ENCODE results near the gene CLCF1. TPM values are rescaled to one million over a fixed set of nuclear protein-coding genes. Genes with fewer than 3 reads are reported as not detected.
"Not testable (repeated sequence)": the region's sequence is repeated elsewhere in the genome, so short reads cannot be mapped to it uniquely, and the experiment has no call there.

Gene CLCF1
- total RNA-seq, 1 experiment from 2014 or later: 9.3 TPM

DNA sequence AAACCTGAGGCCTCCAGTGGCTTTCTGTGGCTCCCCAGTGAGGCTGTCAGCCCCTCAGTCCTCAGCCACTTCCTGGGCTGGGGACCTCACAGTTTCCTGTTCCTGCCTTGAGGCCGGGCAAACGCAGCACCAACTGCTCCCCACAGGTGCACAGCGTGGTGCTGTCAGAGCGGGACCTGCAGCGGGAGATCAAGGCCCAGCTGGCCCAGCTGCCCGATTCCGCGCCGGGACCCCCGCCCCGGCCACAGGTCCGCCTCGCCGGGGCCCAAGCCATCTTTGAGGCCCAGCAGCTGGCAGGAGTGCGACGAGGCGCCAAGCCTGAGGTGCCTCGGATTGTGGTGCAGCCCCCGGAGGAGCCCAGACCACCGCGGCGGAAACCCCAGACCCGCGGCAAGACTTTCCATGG, 35.9 kb upstream of the CLCF1 start:
- DNase-seq (ENCODE audit: low read depth): no peak

DNA sequence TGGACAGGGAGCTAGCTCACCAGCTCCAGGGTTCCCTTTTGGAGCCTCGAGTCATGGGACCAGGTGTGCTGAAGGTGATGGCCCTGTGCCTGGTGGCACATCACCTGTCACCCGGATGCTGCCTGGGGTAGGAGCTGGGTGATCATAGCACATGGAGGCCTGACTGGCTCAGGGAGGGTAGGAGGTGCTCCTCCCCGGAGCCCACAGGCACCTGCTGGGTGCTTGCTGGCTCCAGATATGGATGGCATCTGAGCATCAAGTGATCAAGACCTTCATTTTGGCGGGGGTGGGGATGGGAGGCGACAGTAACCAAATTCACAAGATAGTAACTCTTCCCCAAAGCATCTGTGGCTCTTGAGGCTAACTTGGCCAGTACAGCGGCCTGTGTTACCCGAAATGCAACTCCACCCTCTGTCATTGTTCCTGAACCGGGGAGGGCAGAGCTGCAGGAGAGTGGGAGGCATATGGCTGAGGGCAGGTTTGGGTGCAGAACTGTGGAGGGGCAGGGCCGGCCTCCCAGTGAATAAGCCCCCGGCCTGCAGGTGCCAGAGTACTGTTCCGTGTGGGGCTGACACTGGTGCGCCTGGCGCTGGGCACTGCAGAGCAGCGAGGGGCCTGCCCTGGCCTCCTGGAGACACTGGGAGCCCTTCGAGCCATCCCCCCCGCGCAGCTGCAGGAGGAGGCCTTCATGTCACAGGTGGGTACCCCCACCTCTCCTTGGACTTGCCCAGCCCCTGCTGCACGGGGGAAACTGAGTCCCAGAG, 35.2 kb upstream of the CLCF1 start:
- no peak for DNase-seq (ENCODE audit: low read depth)

DNA sequence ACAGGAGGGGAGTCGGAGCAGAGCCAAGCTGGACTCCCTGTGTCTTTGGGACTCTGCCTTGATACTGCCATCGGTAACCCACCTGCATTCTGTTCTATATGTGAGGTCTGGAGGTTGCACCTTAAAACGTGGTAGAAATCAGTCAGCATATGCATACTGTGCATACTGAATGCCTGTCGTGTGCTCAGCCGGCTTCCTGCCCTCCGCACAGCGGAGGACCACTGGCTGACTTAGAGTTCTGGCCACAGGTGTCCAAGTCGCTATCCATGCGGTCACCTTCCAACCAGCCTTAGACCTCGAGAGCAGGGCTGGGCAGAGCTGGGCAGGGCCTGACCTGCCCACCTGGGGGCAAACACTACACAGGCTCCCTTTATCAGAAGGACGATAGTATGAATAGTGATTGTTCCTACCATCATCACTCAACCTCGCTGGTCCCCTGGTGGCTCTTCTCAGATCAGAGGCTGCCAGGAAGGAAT, 34.3 kb upstream of the CLCF1 start:
- DNase-seq (ENCODE audit: low read depth): no peak

DNA sequence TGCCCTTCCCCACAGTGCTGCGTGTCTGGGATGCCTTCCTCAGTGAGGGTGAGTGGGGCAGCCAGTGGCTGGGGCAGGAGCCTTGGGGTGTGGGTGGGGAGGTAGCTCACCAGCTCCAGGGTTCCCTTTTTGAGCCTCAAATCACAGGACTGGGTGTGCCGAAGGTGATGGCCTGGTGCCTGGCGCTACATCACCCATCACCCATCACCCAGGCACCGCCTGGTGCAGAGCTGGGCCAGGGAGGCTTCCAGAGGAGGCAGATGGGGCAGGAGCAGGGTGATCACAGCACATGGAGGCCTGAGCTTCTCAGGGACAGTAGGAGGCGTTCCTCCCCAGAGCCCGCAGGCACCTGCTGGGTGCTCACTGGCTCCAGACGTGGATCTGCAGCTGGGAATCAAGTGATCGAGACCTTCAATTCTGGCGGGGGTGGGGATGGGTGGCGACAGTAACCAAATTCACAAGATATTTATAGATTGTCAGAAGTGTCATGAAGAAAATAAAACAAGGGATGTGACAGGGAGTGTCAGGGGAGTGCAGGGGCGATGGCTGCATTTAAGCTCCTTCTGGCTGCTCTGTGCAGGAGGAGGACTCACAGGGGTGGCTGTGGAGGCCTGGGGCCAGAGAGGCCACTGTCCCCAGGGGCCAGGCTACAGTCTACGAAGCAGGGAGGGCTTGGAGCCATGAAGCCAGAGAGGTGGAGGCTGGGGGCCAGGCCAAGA, 33.7 kb upstream of the CLCF1 start:
- DNase-seq (ENCODE audit: low read depth): no peak

DNA sequence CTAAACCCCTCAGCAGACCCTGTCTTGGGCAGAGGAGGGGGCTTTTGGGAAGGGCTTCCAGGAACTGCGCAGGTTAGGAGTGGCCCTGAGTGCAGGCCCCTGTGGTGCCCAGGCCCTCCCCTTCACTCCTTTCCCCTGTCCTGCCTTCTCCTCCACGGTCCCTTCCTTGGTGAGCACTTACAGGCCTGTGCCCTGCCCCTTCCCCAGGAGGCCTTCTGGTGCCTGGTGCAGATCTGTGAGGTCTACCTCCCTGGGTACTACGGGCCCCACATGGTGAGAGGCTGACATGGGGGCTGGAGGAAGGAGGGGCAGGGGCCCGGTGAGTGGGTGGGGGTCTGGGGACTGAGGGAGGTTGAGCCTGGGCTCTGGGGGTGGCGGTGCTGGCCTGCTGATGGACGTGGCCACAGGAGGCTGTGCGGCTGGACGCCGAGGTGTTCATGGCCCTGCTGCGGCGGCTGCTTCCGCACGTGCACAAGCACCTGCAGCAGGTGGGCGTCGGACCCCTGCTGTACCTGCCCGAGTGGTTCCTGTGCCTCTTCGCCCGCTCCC, 33.1 kb upstream of the CLCF1 start:
- DNase-seq (ENCODE audit: low read depth): no peak

DNA sequence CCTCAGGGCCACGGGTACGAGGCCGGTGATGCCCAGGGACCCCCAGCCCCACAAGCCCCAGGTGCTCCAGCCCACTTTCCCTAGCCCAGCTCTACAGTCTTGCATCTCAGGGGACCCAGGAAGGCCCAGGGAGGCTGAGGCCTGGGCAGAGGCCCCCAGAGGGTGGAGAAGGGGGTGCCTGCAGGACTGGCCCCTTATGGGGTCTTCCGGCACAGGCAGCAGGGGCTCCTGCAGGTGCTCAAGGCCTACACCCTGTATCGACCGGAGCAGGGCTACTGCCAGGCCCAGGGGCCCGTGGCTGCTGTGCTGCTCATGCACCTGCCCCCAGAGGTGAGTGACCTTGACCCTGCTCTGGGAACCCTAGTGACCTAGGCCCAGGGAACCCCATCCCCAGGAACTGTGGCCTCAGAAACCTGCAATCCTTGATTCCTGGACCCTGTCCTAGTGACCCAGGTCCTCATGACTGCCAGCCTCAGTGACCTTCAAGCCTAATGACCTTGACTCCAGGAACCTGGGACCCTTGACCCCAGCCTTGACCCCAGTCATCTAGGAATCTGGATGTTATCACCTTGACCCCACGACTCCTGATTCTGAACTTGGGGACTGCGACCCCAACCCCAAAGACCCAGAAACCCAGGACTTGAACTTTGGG, 32.4 kb upstream of the CLCF1 start:
- DNase-seq (ENCODE audit: low read depth): no peak

DNA sequence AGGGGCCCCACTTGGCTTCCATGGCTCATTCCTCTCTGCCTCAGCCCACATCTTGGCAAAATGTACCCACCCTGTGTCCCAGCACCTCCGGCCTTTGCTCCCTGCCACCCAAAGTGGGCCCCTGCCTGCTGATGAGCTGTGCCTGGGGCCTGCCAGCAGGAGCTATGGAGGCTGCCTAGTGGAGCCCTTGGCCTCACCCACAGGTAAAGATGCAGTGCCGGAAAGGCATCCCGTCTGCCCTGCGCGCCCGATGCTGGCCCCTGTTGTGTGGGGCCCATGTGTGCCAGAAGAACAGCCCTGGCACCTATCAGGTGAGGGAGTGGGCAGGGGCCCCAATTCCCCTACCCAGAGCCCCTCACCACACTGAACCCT, 31.8 kb upstream of the CLCF1 start:
- no peak for DNase-seq (ENCODE audit: low read depth)

DNA sequence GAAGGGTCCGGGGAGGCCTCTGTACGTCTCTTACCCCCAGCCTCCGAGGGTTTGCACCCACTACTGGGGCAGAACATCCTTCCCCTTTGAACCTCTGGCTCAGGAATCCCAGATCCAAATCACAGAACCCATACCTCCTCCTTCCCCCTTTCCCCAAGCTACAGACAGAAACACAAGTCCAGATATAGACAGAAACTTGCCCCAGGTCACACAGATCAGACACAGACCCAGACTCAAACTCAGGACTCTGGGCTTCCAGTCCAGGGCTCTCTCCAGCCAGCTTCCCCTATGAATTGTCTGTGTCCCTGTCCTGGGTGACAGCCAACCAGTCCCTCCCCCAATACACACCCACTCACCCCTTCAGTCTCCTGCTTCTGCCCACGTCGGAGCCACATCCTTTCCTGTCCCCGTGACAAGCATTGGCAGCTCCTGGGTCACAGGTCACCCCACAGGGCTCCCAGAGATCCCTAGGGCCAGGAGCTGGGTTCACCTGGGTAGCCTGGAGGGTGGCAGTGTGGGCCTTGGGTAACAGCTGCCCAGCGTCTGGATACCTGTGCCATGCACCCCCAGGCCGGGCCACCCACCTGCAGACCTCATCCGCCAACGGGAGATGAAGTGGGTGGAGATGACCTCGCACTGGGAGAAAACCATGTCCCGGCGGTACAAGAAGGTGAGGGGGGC, 31.3 kb upstream of the CLCF1 start:
- no peak for DNase-seq (ENCODE audit: low read depth)

DNA sequence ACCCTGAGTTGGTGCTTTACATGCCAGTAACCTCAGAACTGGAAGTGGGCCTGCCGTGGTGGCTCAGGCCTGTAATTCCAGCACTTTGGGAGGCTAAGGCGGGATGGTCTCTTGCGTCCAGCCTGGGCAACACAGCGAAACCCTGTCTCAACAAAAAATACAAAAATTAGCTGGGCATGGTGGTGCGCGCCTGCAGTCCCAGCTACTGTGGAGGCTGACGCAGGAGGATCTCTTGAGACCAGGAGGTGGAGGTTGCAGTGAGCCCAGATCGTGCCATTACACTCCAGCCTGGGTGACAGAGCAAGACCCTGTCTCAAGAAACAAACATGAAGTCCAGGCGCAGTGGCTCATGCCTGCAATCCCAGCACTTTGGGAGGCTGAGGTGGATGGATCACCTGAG, 29.7 kb upstream of the CLCF1 start:
- not testable (repeated sequence) for DNase-seq (ENCODE audit: low read depth)

DNA sequence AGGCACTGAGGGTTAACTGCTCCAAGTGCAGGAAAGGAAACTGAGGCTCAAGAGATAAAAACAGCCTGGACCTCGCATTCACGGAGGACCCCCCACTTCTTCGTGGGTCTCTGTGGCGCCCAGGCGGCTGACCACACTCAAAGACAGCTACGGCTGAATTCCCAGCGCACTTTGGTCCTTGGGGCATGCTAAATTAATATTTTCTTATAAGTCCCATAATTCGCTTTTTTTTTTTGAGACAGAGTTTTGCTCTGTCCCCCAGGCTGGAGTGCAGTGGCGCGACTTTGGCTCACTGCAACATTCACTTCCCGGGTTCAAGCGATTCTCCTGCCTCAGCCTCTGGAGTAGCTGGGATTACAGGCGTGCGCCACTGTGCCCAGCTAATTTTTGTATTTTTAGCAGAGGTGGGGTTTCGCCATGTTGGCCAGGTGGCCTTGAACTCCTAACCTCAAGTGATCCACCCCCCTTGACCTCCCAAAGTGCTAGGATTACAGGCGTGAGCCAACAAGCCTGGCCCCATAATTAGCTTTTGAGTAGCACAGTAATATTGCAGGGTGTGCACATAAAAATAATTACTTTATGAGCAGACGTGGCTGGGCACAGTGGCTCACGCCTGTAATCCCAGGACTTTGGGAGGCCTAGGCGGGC, 28.9 kb upstream of the CLCF1 start:
- not testable (repeated sequence) for DNase-seq (ENCODE audit: low read depth)

DNA sequence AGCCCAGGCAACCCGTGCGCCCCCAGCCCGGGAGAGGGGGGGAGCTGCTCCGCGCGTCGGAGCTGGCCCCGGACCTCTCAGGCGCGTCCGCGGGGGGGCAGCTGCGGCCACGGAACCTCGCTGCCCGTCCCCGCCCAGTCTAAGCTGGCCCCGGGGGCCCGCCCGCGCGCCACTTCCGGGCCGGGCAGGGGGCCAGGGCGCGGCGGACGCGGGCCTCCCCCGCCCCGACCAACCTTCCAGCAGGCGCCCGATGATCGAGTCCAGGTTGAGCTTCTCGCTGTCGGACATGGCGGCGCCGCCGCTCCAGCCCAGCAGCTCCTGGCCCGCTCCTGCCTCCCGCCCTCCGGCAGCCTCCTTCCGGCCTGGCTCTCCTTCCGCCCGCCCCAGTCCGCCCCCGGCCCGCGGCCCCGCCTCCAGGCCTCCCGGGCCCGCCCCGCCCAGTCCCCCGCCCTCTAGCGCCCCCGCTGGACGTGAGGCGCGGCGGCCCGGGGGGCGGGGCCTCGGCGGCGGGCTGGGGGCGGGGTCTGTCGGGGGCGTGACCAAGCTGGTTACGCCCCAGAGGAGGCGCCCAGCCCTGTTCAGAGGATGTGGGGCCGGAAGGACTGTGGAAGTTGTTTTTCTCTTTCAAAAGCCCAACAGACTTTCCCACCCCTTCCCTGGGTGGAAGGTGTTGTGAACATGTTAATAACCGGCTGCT, 28.2 kb upstream of the CLCF1 start, which contains the start of gene PPP1CA:
Gene PPP1CA (minus strand): TSS at position 364 of the 697 bp plus-strand sequence. CDS start 76 bp downstream, at position 288.
- DNase-seq (ENCODE audit: low read depth): peak; percentile 71

DNA sequence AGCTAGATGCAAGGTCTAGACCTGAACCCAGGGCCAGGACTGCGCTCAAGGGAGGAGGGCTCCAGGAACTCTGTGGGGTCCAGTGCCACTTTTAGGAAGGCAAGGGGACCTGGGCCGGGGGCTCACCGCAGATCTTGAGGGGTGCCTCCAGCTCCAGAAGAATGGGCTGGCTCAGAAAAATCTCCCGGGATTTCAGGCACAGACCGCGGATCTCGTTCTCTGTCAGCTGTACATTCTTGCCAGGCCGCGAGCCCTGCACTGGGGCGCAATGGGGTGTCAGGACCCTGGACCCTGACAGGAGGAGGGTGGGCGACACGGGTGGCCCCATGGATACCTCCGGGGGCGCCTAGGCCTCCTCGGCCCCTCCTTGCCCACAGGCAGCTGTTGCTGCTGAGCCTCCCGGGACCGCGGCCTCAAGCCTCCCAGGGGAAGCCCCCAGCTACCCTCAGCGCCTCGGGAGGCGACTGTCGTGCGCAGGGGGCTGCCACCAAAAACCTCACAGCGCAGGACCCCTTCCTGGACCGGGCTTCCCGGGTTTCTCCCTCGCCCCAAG, 27.6 kb upstream of the CLCF1 start:
- no peak for DNase-seq (ENCODE audit: low read depth)

DNA sequence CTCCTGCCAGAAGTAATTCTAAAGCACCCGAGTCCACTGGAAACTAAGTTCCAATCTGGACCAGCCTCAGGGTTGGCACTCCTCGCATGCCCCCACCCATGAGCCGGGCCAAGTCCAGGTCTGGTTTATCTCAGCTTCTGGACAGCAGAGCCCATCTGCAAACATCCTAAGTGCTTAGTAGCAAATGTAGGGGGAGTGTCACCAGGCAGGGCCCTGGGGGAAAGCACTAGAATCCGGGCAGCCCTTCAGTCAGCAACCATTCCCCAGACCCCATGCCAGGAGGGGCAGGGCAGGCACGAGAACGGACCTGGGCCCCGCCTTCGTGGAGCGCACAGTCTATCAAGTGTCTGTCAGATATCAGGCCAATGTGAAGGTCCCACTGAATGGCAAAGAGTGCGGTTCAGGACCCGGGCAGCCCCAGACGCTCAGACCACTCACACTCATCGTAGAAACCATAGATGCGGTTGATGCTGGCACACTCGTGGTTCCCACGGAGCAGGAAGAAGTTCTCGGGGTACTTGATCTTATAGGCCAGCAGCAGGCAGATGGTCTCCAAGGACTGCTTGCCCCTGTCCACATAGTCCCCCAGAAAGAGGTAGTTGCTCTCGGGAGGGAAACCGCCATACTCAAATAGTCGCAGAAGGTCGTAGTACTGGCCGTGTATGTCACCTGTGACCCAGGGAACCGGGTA, 27.0 kb upstream of the CLCF1 start:
- DNase-seq (ENCODE audit: low read depth): no peak

DNA sequence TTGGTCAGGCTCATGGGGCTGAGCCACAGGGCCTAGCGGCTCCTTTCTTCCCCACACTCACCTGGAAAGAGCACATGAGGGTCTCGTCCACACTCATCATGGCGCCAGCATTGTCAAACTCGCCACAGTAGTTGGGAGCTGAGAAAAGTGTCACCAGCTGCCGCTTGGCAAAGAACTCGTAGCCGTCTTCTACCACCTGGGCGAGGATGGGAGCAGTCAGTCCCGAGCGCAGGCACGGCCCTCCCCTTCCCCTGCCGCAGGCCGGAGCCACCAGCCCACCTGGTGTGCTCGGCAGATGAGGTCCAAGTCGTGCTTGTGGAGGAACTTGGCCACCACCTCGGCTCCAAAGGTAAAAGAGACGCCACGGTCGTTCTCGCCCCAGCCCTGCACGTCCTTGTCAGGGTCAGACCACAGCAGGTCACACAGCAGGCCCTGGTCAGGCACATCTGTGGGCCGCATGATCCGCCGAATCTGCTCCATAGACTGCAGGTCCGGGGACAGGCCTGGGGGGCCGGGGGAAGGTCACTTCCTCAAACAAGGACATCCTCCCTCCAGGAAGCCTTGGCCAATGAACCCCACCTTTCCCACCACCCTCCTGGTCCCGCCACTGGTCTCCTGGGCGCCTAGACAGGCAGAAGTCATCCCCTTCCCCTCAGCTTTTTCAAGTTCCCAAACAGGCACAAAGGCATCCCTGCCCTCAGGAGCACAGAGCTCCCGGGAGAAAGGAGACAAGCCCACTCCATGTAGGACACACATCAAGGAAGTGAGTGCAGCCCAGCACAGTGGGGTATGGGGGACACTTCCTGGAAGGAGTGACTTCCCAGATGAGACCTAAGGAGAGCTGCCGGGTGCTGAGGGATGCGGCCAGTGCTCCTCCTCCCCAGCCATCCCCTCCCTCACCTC, 25.5 kb upstream of the CLCF1 start:
- DNase-seq (ENCODE audit: low read depth): no peak

DNA sequence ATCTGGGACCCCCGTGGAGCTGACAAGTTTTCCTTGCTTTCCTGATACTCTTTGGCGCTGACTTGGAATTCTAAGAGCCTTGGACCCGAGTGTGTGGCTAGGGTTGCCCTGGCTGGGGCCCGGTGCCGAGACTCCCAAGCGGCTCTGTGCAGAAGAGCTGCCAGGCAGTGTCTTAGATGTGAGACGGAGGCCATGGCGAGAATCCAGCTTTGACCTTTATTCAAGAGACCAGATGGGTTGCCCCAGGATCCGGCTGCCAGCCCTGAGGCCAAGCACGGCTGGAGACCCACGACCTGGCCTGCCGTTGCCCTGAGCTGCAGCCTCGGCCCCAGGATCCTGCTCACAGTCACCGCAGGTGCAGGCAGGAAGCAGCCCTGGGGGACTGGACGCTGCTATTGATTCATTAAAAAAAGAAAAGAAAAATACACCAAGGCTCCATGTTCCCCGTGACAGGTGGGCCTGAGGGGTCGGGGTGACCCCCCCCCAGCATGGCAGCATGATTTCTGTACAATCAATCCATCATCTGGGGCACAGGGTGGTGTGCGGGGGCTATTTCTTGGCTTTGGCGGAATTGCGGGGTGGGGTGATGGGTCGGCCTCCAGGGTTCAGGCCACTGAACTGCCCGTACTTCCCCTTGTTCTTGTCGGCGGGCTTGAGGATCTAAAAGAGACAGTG, 24.7 kb upstream of the CLCF1 start:
- DNase-seq (ENCODE audit: low read depth): no peak

DNA sequence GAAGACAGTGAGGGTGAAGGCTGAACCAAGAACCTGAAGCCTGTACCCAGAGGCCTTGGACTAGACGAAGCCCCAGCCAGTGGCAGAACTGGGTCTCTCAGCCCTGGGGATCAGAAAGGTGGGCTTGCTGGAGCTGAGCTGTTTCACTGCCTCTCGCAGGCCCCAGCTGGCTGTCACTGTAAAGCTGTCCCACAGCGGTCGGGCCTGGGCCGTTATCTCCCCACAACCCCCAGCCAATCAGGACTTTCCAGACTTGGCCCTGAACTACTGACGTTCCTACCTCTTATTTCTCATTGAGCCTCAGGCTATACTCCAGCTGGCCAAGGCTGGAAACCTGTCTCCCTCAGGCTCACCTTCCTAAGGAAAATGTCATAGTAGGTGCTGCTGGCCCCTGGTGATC, 24.1 kb upstream of the CLCF1 start:
- no peak for DNase-seq (ENCODE audit: low read depth)

DNA sequence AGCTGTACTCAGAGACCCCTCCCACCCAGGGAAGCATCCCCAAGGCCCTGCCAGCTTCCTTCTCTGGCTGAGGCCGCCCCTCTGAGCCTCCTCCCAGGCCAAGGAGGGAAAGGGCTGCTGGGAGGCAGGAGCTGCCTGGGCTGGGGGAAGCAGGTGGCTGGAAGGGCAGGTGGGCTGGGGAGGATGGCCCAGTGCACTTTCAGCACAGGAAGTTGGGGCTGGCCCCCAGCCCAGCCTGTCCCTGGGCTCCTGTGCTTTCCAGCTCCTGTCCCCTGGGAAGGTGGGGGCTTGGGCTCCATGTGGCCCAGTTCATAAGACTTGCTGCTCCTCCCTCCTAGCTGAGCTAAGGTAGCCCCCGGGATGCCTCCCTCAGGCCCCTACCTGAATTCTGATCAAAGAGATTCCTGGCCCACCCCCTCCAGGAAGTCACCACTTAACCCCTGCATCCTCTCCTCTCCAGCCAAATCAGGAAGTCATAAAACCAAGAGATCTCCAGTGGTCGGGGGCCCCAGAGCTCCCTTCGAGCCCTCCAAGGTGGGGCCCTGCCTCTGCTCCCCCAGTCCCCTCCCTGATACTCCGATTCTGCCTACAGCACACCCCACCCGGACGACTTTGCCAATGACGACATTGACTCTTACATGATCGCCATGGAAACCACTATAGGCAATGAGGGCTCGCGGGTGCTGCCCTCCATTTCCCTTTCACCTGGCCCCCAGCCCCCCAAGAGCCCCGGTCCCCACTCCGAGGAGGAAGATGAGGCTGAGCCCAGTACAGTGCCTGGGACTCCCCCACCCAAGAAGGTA, 23.4 kb upstream of the CLCF1 start:
- DNase-seq (ENCODE audit: low read depth): no peak
